CD4-positive, alpha-beta T cell (primary cell): Measurements from ENCODE around the gene HIC1. TPM values are rescaled to one million over a fixed set of nuclear protein-coding genes. Genes with fewer than 3 reads are reported as not detected.

Source experiments
- ATAC-seq: fragments of 200-7000 bp; cut with Tn5 transposase; one replicate; pipeline ENCODE4 v1.10.0; 2022; ENCODE audit warnings: mild to moderate bottlenecking; ENCODE audit not compliant: poor library complexity
- CTCF ChIA-PET: fragments of 350-600 bp; sonication (Branson Sonifier 250); formaldehyde crosslinking; loops from one replicate; lab custom pipeline; 2021; ENCODE audit warnings: antibody characterized with exemption, inconsistent platforms; lab: Charles Lee
- POLR2A ChIA-PET: fragments of 350-600 bp; sonication (Branson Sonifier 250); formaldehyde crosslinking; loops from one replicate; lab custom pipeline; 2021; ENCODE audit warnings: antibody characterized with exemption, inconsistent platforms; lab: Charles Lee
- DNase-seq, 14 experiments: peaks; one replicate each; pipeline ENCODE4 v3.0.0-alpha.2; 2013 to 2020; ENCODE audit warnings: mixed read lengths in 2 of 14
- H3K27ac ChIP-seq, 2 donors: one replicate each; pipeline versions ENCODE4 v1.5.1 to v1.7.0; 2013; ENCODE audit warnings: low read length in 2 of 2, low read depth in 1 of 2, mild to moderate bottlenecking in 1 of 2
- H3K27me3 ChIP-seq, 2 experiments: 1 replicate in 1 of 2; 2 replicates in 1 of 2; pipeline versions ENCODE4 v1.6.1 to v1.7.0; 2013; ENCODE audit warnings: low read length in 2 of 2, control low read depth in 1 of 2, mild to moderate bottlenecking in 1 of 2, moderate library complexity in 1 of 2; ENCODE audit not compliant: insufficient read depth in 2 of 2, control insufficient read depth in 1 of 2
- H3K36me3 ChIP-seq: one replicate; pipeline ENCODE4 v1.6.1; 2013; ENCODE audit warnings: low read length, control low read depth; ENCODE audit not compliant: insufficient read depth
- H3K4me1 ChIP-seq: one replicate; pipeline ENCODE4 v1.6.1; 2013; ENCODE audit warnings: low read length, control low read depth; ENCODE audit not compliant: insufficient read depth
- H3K4me3 ChIP-seq: one replicate; pipeline ENCODE4 v1.5.1; 2013; ENCODE audit warnings: mild to moderate bottlenecking, low read length, moderate library complexity
- H3K9me3 ChIP-seq, 2 experiments: 1 replicate in 1 of 2; 2 replicates in 1 of 2; pipeline versions ENCODE4 v1.6.1 to v1.7.0; 2013; ENCODE audit warnings: low read length in 2 of 2, mild to moderate bottlenecking in 2 of 2, control low read depth in 1 of 2, moderate library complexity in 1 of 2; ENCODE audit not compliant: control insufficient read depth in 1 of 2, insufficient read depth in 1 of 2
- H3K27ac Mint-ChIP-seq: one replicate; pipeline ENCODE4 v1.8.0; 2020; ENCODE audit warnings: mixed read lengths
- H3K27me3 Mint-ChIP-seq: one replicate; pipeline ENCODE4 v1.8.0; 2021; ENCODE audit warnings: mixed read lengths
- H3K36me3 Mint-ChIP-seq: one replicate; pipeline ENCODE4 v1.8.0; 2021; ENCODE audit warnings: low read depth, mixed read lengths
- H3K4me1 Mint-ChIP-seq: one replicate; pipeline ENCODE4 v1.8.0; 2021; ENCODE audit warnings: low read depth, mixed read lengths
- H3K4me3 Mint-ChIP-seq: one replicate; pipeline ENCODE4 v1.8.0; 2020; ENCODE audit warnings: mild to moderate bottlenecking, mixed read lengths
- H3K9me3 Mint-ChIP-seq: one replicate; pipeline ENCODE4 v1.8.0; 2020; ENCODE audit warnings: mixed read lengths
- intact Hi-C, 2 experiments: fragments of 100-400 bp; cut with DNase I in 1 of 2; cut with micrococcal nuclease in 1 of 2; formaldehyde crosslinking; loops; one replicate each; pipeline versions ENCODE4 v1.15.1 to v1.9.0; 2023 to 2025; cut with DNase I, micrococcal nuclease
- total RNA-seq, 174 experiments: library from RNA in 2 of 174; stranded (reverse) in 2 of 174; gene quantifications; one replicate each; pipeline ENCODE4 v1.2.3 and lab custom pipeline; 2021 to 2026
- TF ChIP-seq, protein P1 (sequence below): fragments of 200-600 bp; IDR thresholded peaks from one replicate; pipeline ENCODE4 v1.8.0; 2022; ENCODE audit warnings: antibody characterized with exemption, mild to moderate bottlenecking

Gene HIC1
- total RNA-seq, 2 experiments from 2014 or later: 2.4 to 3.0 TPM

DNA sequence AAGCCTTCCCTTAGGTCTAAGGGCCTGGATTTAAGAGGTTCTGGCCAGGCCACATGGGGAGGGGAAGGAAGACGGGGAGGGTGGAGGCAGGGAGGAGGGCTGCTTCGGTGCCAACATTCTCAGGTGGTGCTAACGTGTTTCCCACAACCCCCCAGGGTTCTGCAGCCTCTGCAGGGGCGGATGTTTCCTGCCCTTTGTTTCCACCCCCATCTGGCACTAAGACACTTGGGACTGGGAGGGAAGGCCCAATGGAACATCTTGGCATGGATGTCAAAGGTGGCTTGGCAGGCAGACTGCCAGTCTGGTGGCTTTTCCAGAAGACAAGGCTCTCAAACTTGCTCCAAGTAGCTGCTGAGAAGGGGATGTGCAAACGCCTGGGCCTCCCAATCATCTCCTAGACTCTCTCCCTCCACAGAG is 12.7 kb downstream of the HIC1 start:
- Mint-ChIP-seq H3K4me1 (peaks cover 4% of the 10 kb centered on the region), H3K9me3 (no peaks in the 10 kb centered on the region), H3K36me3 (peaks cover 91% of the 10 kb centered on the region), H3K27ac (no peak overlapping the region), H3K27me3 (peaks cover 18% of the 10 kb centered on the region), H3K4me3 (no peak overlapping the region)
- ChIA-PET CTCF (no interaction called here), POLR2A (no interaction called here)
- Histone ChIP-seq H3K4me1 (peaks cover 48% of the 10 kb centered on the region), H3K27me3 (no peaks in the 10 kb centered on the region), H3K9me3 (no peaks in the 10 kb centered on the region), H3K4me3 (no peak overlapping the region), H3K27ac (no peak overlapping the region), H3K36me3 (peaks cover 78% of the 10 kb centered on the region)
- TF ChIP-seq, protein P1, sequence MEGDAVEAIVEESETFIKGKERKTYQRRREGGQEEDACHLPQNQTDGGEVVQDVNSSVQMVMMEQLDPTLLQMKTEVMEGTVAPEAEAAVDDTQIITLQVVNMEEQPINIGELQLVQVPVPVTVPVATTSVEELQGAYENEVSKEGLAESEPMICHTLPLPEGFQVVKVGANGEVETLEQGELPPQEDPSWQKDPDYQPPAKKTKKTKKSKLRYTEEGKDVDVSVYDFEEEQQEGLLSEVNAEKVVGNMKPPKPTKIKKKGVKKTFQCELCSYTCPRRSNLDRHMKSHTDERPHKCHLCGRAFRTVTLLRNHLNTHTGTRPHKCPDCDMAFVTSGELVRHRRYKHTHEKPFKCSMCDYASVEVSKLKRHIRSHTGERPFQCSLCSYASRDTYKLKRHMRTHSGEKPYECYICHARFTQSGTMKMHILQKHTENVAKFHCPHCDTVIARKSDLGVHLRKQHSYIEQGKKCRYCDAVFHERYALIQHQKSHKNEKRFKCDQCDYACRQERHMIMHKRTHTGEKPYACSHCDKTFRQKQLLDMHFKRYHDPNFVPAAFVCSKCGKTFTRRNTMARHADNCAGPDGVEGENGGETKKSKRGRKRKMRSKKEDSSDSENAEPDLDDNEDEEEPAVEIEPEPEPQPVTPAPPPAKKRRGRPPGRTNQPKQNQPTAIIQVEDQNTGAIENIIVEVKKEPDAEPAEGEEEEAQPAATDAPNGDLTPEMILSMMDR: no peak
- intact Hi-C loops: no loop called here
- DNase-seq: no peak
- ATAC-seq: no peak

DNA sequence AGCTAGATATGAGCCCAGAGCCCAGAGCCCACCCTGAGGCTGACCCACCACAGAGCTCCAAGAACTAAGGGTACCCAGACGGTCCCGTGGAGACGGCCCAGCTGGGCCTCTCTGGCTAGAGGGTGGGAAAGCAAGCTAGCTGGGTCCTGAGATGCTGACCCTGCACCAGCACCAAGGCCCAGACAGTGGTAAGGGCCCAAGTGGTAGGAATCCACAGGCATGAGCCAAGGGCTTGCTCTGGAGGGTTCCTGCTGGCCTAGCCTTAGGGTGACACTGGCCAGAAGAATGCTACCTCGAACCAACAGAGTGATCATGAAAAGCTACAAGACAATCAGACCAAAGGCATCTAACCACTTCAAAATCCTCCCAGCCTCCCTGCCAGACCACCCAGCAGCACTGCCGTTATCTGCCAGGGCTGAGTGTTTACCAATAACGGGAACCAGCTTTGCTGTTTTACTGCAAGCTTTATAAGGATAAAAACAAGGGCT is 13.2 kb downstream of the HIC1 start:
- Mint-ChIP-seq H3K9me3 (no peaks in the 10 kb centered on the region), H3K27ac (no peak overlapping the region), H3K36me3 (peaks cover 91% of the 10 kb centered on the region), H3K4me1 (peaks cover 4% of the 10 kb centered on the region), H3K27me3 (peaks cover 17% of the 10 kb centered on the region), H3K4me3 (no peak overlapping the region)
- ChIA-PET POLR2A (no interaction called here), CTCF (no interaction called here)
- no peak overlapping the region for H3K4me3 ChIP-seq
- H3K36me3 ChIP-seq: peaks cover 79% of the 10 kb centered on the region
- intact Hi-C loops: no loop called here
- ATAC-seq: no peak
- peaks cover 48% of the 10 kb centered on the region for H3K4me1 ChIP-seq
- no peak for DNase-seq
- no peaks in the 10 kb centered on the region for H3K9me3 ChIP-seq
- TF ChIP-seq, protein P1: no peak
- H3K27ac ChIP-seq: no peak overlapping the region
- no peaks in the 10 kb centered on the region for H3K27me3 ChIP-seq

DNA sequence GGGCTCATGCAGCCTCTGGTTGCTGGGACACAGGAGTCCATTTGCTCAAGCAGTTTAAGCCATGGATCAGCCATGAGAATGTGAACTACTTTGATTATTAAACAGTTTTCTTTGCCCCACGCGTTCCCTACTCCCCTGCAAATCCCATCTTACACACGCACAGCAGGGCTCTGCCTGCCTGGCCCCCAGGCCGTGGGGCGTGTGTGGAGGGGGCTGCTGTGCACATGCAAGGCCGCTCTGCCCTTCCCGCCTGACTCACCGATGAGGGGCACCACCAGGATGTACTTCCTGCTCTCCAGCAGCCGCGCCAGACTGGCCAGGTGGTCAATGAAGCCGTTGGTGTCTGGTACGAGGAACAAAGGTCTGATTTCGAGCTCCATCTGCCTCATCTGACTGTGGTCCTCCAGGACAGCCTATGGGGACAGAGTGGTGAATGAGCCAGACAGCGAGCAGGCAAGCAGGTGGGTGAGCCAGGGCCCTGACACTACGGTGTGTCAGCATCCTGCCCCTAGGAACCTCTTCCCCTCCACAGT is 13.7 kb downstream of the HIC1 start:
- no peak overlapping the region for H3K4me3 ChIP-seq
- no peak overlapping the region for H3K4me3 Mint-ChIP-seq
- no peak overlapping the region for H3K27ac Mint-ChIP-seq
- ATAC-seq: no peak
- peaks cover 4% of the 10 kb centered on the region for H3K4me1 Mint-ChIP-seq
- TF ChIP-seq, protein P1: no peak
- no peak for DNase-seq
- CTCF ChIA-PET: interaction anchor here (1.8 kb wide), 1 partner anchor 11 kb away, joined by 9 read pairs; no protein-coding TSS in a partner anchor
- no peaks in the 10 kb centered on the region for H3K9me3 ChIP-seq
- H3K36me3 Mint-ChIP-seq: peaks cover 86% of the 10 kb centered on the region
- H3K36me3 ChIP-seq: peaks cover 77% of the 10 kb centered on the region
- POLR2A ChIA-PET: no interaction called here
- peaks cover 15% of the 10 kb centered on the region for H3K27me3 Mint-ChIP-seq
- H3K27ac ChIP-seq: no peak overlapping the region
- peaks cover 48% of the 10 kb centered on the region for H3K4me1 ChIP-seq
- no peaks in the 10 kb centered on the region for H3K9me3 Mint-ChIP-seq
- H3K27me3 ChIP-seq: no peaks in the 10 kb centered on the region
- intact Hi-C loops: no loop called here
